ENCODE data around the gene LDLRAD2. TPM values are rescaled to one million over a fixed set of nuclear protein-coding genes. Genes with fewer than 3 reads are reported as not detected.

LDLRAD2 gene
- polyA plus RNA-seq, 1 of the 3 experiments (the other 2 are of a cell fraction), result 0.02 TPM

DNA sequence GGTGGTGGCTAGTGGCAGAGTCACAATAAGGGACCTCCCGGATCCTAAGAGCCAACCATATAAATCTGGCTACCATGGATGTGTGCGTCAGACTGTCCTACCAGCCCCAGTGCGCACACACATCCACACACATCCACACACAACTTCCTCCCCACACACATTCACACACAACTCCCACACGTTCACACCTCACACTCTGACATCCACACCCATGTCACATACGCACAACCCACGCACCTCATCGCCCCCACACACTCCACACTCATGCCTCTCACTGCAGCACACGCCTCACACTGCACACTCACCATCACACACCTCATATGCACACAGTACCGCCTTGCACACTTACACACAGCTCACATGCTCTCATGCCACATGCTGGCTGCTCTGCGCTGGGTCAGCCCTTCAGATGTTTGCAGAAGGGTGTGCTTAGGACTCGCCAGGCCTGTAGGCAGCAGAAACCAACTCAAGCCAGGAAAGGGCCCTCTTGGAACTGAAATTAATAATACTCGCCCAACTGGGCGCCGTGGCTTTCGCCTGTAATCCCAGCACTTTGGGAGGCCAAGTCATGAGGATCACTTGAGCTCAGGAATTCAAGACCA lies 3.0 kb downstream of the LDLRAD2 start (continued):
- TF ChIP-seq, protein P1, sequence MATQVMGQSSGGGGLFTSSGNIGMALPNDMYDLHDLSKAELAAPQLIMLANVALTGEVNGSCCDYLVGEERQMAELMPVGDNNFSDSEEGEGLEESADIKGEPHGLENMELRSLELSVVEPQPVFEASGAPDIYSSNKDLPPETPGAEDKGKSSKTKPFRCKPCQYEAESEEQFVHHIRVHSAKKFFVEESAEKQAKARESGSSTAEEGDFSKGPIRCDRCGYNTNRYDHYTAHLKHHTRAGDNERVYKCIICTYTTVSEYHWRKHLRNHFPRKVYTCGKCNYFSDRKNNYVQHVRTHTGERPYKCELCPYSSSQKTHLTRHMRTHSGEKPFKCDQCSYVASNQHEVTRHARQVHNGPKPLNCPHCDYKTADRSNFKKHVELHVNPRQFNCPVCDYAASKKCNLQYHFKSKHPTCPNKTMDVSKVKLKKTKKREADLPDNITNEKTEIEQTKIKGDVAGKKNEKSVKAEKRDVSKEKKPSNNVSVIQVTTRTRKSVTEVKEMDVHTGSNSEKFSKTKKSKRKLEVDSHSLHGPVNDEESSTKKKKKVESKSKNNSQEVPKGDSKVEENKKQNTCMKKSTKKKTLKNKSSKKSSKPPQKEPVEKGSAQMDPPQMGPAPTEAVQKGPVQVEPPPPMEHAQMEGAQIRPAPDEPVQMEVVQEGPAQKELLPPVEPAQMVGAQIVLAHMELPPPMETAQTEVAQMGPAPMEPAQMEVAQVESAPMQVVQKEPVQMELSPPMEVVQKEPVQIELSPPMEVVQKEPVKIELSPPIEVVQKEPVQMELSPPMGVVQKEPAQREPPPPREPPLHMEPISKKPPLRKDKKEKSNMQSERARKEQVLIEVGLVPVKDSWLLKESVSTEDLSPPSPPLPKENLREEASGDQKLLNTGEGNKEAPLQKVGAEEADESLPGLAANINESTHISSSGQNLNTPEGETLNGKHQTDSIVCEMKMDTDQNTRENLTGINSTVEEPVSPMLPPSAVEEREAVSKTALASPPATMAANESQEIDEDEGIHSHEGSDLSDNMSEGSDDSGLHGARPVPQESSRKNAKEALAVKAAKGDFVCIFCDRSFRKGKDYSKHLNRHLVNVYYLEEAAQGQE (IDR thresholded peaks at IDR 0.05; ENCODE audit: low read depth, low read length), result no peak
- TF ChIP-seq TCF12 (IDR thresholded peaks at IDR 0.05) (no peak), RFX5 (IDR thresholded peaks at IDR 0.05; ENCODE audit: low read length) (no peak), FOXJ3 (CRISPR knock-in tag; IDR thresholded peaks at IDR 0.05) (no peak), GABPA (IDR thresholded peaks at IDR 0.05; ENCODE audit: low read depth) (no peak), ELF1 (IDR thresholded peaks at IDR 0.05) (no peak), FOSL2 (IDR thresholded peaks at IDR 0.05; ENCODE audit: borderline replicate concordance, low read depth) (no peak), SIN3A (IDR thresholded peaks at IDR 0.05; ENCODE audit: borderline replicate concordance, low read depth, low read length) (no peak)
- TF ChIP-seq, protein P2, sequence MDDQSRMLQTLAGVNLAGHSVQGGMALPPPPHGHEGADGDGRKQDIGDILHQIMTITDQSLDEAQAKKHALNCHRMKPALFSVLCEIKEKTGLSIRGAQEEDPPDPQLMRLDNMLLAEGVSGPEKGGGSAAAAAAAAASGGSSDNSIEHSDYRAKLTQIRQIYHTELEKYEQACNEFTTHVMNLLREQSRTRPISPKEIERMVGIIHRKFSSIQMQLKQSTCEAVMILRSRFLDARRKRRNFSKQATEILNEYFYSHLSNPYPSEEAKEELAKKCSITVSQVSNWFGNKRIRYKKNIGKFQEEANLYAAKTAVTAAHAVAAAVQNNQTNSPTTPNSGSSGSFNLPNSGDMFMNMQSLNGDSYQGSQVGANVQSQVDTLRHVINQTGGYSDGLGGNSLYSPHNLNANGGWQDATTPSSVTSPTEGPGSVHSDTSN (IDR thresholded peaks at IDR 0.05), result no peak
- TF ChIP-seq, protein P3, sequence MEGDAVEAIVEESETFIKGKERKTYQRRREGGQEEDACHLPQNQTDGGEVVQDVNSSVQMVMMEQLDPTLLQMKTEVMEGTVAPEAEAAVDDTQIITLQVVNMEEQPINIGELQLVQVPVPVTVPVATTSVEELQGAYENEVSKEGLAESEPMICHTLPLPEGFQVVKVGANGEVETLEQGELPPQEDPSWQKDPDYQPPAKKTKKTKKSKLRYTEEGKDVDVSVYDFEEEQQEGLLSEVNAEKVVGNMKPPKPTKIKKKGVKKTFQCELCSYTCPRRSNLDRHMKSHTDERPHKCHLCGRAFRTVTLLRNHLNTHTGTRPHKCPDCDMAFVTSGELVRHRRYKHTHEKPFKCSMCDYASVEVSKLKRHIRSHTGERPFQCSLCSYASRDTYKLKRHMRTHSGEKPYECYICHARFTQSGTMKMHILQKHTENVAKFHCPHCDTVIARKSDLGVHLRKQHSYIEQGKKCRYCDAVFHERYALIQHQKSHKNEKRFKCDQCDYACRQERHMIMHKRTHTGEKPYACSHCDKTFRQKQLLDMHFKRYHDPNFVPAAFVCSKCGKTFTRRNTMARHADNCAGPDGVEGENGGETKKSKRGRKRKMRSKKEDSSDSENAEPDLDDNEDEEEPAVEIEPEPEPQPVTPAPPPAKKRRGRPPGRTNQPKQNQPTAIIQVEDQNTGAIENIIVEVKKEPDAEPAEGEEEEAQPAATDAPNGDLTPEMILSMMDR (IDR thresholded peaks at IDR 0.05), result no peak

DNA sequence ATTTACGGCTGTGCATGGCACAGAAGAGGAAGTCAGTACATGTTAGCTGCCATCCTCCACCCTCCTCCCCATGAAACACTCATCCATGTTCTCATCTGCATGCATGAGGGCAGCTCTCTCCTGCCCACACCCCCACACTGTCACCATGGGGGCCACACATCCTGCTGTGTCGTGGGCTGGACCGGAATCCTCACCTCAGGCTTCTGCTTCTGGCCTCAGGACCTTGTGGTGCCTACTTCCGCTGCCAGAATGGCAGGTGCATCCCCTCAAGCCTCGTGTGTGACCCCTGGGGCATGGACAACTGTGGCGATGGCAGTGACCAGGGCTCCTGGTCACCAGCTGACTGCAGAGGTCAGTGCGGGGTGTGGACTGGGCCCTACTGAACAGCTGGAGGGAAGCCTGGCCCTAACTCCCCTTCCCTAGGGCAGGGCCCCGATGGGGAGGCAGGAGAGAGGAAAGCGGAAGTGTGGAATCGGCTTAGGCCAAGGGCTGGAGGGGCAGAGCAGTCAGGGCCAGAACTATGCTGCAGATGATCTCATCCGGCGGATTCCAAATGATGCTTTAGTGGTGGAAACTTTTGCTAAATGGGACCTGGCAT lies 3.8 kb downstream of the LDLRAD2 start:
- Histone ChIP-seq H4K20me1 (ENCODE audit: insufficient read depth) (no peaks in the 10 kb centered on the region), H3K27ac (ENCODE audit: low read depth in 2 of 2, low read length in 1 of 2) (no peak overlapping the region), H3K9ac (no peak overlapping the region), H3F3A (replicated peaks; ENCODE audit: insufficient read depth) (peaks cover 13% of the 10 kb centered on the region), H3K4me2 (no peak overlapping the region), H3K27me3 (ENCODE audit: insufficient read depth) (no peaks in the 10 kb centered on the region), H3K4me3 (ENCODE audit: low read depth in 2 of 2, low read length in 1 of 2) (no peak overlapping the region), H3K9me3 (no peaks in the 10 kb centered on the region), H3K9me2 (no peaks in the 10 kb centered on the region), H3K36me3 (replicated peaks in 1 of 2; ENCODE audit: control insufficient read depth in 1 of 2, insufficient read depth in 2 of 2, low read length in 1 of 2) (no peaks in the 10 kb centered on the region), H2AFZ (ENCODE audit: low read depth) (no peak overlapping the region), H3K79me2 (ENCODE audit: insufficient read depth) (no peaks in the 10 kb centered on the region), H3K4me1 (ENCODE audit: control insufficient read depth in 1 of 2, insufficient read depth in 2 of 2, low read depth in 1 of 2, low read length in 1 of 2) (no peaks in the 10 kb centered on the region; a peak in 1 of 4 replicates)
- CTCF ChIA-PET, result interaction anchor here (1.2 to 1.3 kb wide), 2 partner anchors 9 to 33 kb away, joined by 3 to 4 read pairs; no protein-coding TSS in a partner anchor
- POLR2A ChIA-PET, result no interaction called here
- DNase-seq, result peak; percentile 16
- WGBS (ENCODE audit: low lambda C conversion rate), result over 99% methylated on average over 12 of the region's 12 CpGs
- TF ChIP-seq YY1 (IDR thresholded peaks at IDR 0.05; ENCODE audit: low read depth) (no peak), TEAD4 (IDR thresholded peaks at IDR 0.05; ENCODE audit: borderline replicate concordance, insufficient read depth) (no peak), EP300 (IDR thresholded peaks at IDR 0.05; ENCODE audit: borderline replicate concordance in 1 of 2, low read depth in 1 of 2, low read length in 1 of 2) (no peak), NFIC (IDR thresholded peaks at IDR 0.05; ENCODE audit: borderline replicate concordance) (no peak), RXRA (IDR thresholded peaks at IDR 0.05; ENCODE audit: borderline replicate concordance, low read depth) (no peak), ELF1 (IDR thresholded peaks at IDR 0.05) (no peak), MEF2A (IDR thresholded peaks at IDR 0.05; ENCODE audit: borderline replicate concordance, low read depth) (no peak), GATA2 (CRISPR knock-in tag; IDR thresholded peaks at IDR 0.05) (no peak)
- TF ChIP-seq, protein P4, sequence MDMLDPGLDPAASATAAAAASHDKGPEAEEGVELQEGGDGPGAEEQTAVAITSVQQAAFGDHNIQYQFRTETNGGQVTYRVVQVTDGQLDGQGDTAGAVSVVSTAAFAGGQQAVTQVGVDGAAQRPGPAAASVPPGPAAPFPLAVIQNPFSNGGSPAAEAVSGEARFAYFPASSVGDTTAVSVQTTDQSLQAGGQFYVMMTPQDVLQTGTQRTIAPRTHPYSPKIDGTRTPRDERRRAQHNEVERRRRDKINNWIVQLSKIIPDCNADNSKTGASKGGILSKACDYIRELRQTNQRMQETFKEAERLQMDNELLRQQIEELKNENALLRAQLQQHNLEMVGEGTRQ (IDR thresholded peaks at IDR 0.05; ENCODE audit: borderline replicate concordance, low read depth, low read length), result no peak

Data from SK-N-SH (cell line).